ENCODE results near the gene RAD51B.

RAD51B gene

GRCh38 chr14:68521961-68522509 is 702.5 kb downstream of the RAD51B start:
- DNase-seq (ENCODE audit: low read depth, low spot score), result no peak

- no peak for DNase-seq (ENCODE audit: low read depth, low spot score)
Observed at GRCh38 chr14:68522510-68523325, 703.1 kb downstream of the RAD51B start.

- no peak for DNase-seq (ENCODE audit: low read depth, low spot score)
Observed at GRCh38 chr14:68523326-68523610, 703.7 kb downstream of the RAD51B start.

GRCh38 chr14:68523989-68524725 is 704.6 kb downstream of the RAD51B start:
- DNase-seq (ENCODE audit: low read depth, low spot score), result no peak

- DNase-seq (ENCODE audit: low read depth, low spot score), result no peak
Observed at GRCh38 chr14:68525516-68525915, 705.9 kb downstream of the RAD51B start.

- no peak for DNase-seq (ENCODE audit: low read depth, low spot score)
Observed at GRCh38 chr14:68526512-68527091, 707.0 kb downstream of the RAD51B start.

GRCh38 chr14:68527329-68527851 is 707.8 kb downstream of the RAD51B start:
- DNase-seq (ENCODE audit: low read depth, low spot score), result no peak

GRCh38 chr14:68528040-68528687 is 708.6 kb downstream of the RAD51B start:
- DNase-seq (ENCODE audit: low read depth, low spot score), result no peak

- no peak for DNase-seq (ENCODE audit: low read depth, low spot score)
Observed at GRCh38 chr14:68530443-68530842, 710.9 kb downstream of the RAD51B start.

GRCh38 chr14:68532496-68532895 is 712.9 kb downstream of the RAD51B start:
- no peak for DNase-seq (ENCODE audit: low read depth, low spot score)

- no peak for DNase-seq (ENCODE audit: low read depth, low spot score)
Observed at GRCh38 chr14:68534276-68534675, 714.7 kb downstream of the RAD51B start.

- DNase-seq (ENCODE audit: low read depth, low spot score), result no peak
Observed at GRCh38 chr14:68535404-68536017, 715.9 kb downstream of the RAD51B start.

GRCh38 chr14:68536018-68536410 is 716.4 kb downstream of the RAD51B start:
- DNase-seq (ENCODE audit: low read depth, low spot score), result no peak

GRCh38 chr14:68538639-68539038 is 719.1 kb downstream of the RAD51B start:
- DNase-seq (ENCODE audit: low read depth, low spot score), result no peak

GRCh38 chr14:68539241-68539737 is 719.7 kb downstream of the RAD51B start:
- no peak for DNase-seq (ENCODE audit: low read depth, low spot score)

- DNase-seq (ENCODE audit: low read depth, low spot score), result no peak
Observed at GRCh38 chr14:68539789-68540188, 720.2 kb downstream of the RAD51B start.

GRCh38 chr14:68541178-68541896 is 721.8 kb downstream of the RAD51B start:
- no peak for DNase-seq (ENCODE audit: low read depth, low spot score)

GRCh38 chr14:68542346-68542745 is 722.8 kb downstream of the RAD51B start:
- DNase-seq (ENCODE audit: low read depth, low spot score), result no peak

GRCh38 chr14:68543516-68543915 is 723.9 kb downstream of the RAD51B start:
- no peak for DNase-seq (ENCODE audit: low read depth, low spot score)

GRCh38 chr14:68544081-68544892 is 724.7 kb downstream of the RAD51B start:
- DNase-seq (ENCODE audit: low read depth, low spot score), result no peak

Data from iPS DF 19.7 (cell line).